ENCODE results near the gene JAKMIP3. TPM values are rescaled to one million over a fixed set of nuclear protein-coding genes. Genes with fewer than 3 reads are reported as not detected.

The JAKMIP3 gene
- polyA plus RNA-seq, 1 experiment, result 0.26 TPM

- TF ChIP-seq, protein P1, sequence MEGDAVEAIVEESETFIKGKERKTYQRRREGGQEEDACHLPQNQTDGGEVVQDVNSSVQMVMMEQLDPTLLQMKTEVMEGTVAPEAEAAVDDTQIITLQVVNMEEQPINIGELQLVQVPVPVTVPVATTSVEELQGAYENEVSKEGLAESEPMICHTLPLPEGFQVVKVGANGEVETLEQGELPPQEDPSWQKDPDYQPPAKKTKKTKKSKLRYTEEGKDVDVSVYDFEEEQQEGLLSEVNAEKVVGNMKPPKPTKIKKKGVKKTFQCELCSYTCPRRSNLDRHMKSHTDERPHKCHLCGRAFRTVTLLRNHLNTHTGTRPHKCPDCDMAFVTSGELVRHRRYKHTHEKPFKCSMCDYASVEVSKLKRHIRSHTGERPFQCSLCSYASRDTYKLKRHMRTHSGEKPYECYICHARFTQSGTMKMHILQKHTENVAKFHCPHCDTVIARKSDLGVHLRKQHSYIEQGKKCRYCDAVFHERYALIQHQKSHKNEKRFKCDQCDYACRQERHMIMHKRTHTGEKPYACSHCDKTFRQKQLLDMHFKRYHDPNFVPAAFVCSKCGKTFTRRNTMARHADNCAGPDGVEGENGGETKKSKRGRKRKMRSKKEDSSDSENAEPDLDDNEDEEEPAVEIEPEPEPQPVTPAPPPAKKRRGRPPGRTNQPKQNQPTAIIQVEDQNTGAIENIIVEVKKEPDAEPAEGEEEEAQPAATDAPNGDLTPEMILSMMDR (IDR thresholded peaks at IDR 0.05; ENCODE audit: insufficient read depth, low read depth, low read length), result no peak
- Histone ChIP-seq H3K4me3 (ENCODE audit: low read depth, low read length) (no peak overlapping the region), H3K27me3 (ENCODE audit: control insufficient read depth, insufficient read depth, low read length) (peaks cover 2% of the 10 kb centered on the region; the same call in 1 of the 2 replicates), H3K36me3 (ENCODE audit: control insufficient read depth, insufficient read depth, low read length) (no peaks in the 10 kb centered on the region)
- POLR2A ChIA-PET, result no interaction called here
- DNase-seq (ENCODE audit: low read depth), result no peak
- CTCF ChIA-PET, result interaction anchor here (1.3 to 1.4 kb wide), 2 partner anchors 10 to 80 kb away, joined by 3 to 6 read pairs; no protein-coding TSS in a partner anchor
Measured at GRCh38 chr10:132103116-132103910, 37.6 kb downstream of the JAKMIP3 start.

GRCh38 chr10:132104062-132104461, 38.3 kb downstream of the JAKMIP3 start:
- ChIA-PET POLR2A (no interaction called here), CTCF (interaction anchor here (1.3 to 1.4 kb wide), 2 partner anchors 9 to 81 kb away, joined by 3 to 6 read pairs; no protein-coding TSS in a partner anchor)
- H3K27me3 ChIP-seq (ENCODE audit: control insufficient read depth, insufficient read depth, low read length), result no peaks in the 10 kb centered on the region
- H3K4me3 ChIP-seq (ENCODE audit: low read depth, low read length), result no peak overlapping the region
- no peaks in the 10 kb centered on the region for H3K36me3 ChIP-seq (ENCODE audit: control insufficient read depth, insufficient read depth, low read length)
- TF ChIP-seq, protein P1 (IDR thresholded peaks at IDR 0.05; ENCODE audit: insufficient read depth, low read depth, low read length), result no peak
- DNase-seq (ENCODE audit: low read depth), result no peak

DNA sequence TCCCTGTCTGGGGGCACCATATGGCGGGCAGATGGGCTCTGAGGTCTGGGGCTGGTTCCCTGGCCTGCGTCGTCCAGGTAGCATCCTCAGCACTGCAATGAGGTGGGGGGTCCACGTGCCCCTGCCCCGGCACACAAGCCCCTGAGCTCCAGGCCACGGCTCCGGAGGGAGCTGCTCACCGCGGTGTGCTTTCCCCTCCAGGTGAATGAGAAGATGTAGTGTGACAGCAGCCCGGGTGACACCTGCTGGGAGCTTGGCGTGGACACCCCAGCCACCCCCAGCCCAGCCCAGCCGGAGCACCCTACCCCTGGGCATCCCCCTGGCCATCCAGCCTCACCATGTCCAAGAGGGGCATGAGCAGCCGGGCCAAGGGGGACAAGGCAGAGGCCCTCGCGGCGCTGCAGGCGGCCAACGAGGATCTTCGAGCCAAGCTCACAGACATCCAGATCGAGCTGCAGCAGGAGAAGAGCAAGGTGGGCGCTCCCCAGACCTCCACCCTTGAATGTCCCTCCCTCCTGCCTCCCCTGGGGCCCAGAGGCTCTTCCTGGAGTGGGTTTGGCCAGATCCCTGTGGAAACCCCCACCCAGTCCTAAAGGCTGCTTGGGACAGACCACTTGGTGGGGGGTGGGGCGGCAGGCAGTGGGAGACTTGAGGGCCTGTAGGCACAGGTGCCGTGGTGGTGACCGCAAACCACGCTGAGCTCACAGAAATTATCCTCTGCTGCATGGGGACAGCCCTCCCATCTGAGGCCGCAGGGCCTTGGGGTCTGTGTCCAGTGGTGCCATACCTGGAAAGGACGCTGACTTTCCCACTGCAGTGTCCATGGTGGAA, 38.9 kb downstream of the JAKMIP3 start:
- Histone ChIP-seq H3K36me3 (ENCODE audit: control insufficient read depth, insufficient read depth, low read length) (no peaks in the 10 kb centered on the region), H3K4me3 (ENCODE audit: low read depth, low read length) (no peak overlapping the region), H3K27me3 (ENCODE audit: control insufficient read depth, insufficient read depth, low read length) (no peaks in the 10 kb centered on the region)
- POLR2A ChIA-PET, result no interaction called here
- TF ChIP-seq, protein P1 (IDR thresholded peaks at IDR 0.05; ENCODE audit: insufficient read depth, low read depth, low read length), result no peak
- DNase-seq (ENCODE audit: low read depth), result no peak
- CTCF ChIA-PET, result interaction anchor here (1.4 kb wide), 1 partner anchor 8 kb away, joined by 6 read pairs; no protein-coding TSS in a partner anchor

DNA sequence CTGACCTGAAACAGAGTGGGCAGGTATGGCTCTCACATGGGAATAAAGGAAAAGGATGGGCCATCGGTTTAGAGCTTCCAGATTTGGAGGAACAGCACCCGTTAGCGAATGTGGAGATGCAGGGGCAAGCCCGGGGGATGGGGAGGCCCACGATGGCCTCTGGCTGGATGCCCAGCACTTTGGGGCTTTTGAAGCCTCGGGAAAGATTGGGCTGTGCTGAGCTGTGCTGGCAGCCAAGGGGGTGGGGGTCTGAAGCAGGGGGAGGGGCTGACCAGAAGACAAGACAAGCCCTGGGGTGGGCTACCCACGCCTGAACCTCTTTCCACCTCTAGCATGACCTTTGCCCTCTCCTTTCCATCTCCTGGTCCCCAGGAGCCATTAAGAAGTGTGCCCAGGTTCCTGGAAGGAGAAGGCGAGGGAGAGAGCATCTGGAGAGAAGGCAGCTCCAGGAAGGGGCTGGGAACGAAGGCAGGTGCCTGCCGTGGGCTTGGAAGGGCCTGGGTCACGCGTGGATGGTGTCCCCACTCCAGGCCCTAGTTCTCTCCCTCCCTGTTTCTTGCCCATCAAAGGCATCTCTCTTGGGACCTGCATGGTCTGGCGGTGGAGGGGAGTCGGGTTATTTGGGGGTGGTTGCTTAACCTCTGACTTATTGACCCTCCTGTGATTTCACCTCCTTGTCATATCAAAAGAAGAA, 39.7 kb downstream of the JAKMIP3 start:
- TF ChIP-seq, protein P1 (IDR thresholded peaks at IDR 0.05; ENCODE audit: insufficient read depth, low read depth, low read length), result no peak
- CTCF ChIA-PET, result no interaction called here
- Histone ChIP-seq H3K27me3 (ENCODE audit: control insufficient read depth, insufficient read depth, low read length) (no peaks in the 10 kb centered on the region), H3K4me3 (ENCODE audit: low read depth, low read length) (no peak overlapping the region), H3K36me3 (ENCODE audit: control insufficient read depth, insufficient read depth, low read length) (no peaks in the 10 kb centered on the region)
- POLR2A ChIA-PET, result no interaction called here
- DNase-seq (ENCODE audit: low read depth), result no peak

Measured in BJ (cell line).